H1 (cell line): ENCODE measurements around the gene SPRN.

ENCODE experiments used
- EZH2 ChIP-seq: fragments of 200-600 bp; sonication (generic); IDR thresholded peaks from 2 replicates; pipeline ENCODE4 v1.7.1; 2012; ENCODE audit warnings: low read depth, mild to moderate bottlenecking, moderate library complexity, low read length, inconsistent platforms; ENCODE audit not compliant: severe bottlenecking
- KDM1A ChIP-seq: fragments of 200-600, 300-600 bp; sonication (generic); IDR thresholded peaks from 2 replicates; pipeline ENCODE4 v1.7.1; 2016; ENCODE audit warnings: mild to moderate bottlenecking, low read length, borderline replicate concordance
- SIN3A ChIP-seq, 2 experiments: IDR thresholded peaks in 1 of 2; conservative IDR thresholded peaks in 1 of 2; 2 replicates each; pipeline ENCODE4 v1.6.1; 2011 to 2012; ENCODE audit warnings: low read length in 2 of 2, improper control_type of control experiment in 1 of 2, low read depth in 1 of 2, mild to moderate bottlenecking in 1 of 2
- USF2 ChIP-seq: IDR thresholded peaks from 2 replicates; pipeline ENCODE4 v1.6.1; 2011; ENCODE audit warnings: low read length, improper control_type of control experiment

DNA sequence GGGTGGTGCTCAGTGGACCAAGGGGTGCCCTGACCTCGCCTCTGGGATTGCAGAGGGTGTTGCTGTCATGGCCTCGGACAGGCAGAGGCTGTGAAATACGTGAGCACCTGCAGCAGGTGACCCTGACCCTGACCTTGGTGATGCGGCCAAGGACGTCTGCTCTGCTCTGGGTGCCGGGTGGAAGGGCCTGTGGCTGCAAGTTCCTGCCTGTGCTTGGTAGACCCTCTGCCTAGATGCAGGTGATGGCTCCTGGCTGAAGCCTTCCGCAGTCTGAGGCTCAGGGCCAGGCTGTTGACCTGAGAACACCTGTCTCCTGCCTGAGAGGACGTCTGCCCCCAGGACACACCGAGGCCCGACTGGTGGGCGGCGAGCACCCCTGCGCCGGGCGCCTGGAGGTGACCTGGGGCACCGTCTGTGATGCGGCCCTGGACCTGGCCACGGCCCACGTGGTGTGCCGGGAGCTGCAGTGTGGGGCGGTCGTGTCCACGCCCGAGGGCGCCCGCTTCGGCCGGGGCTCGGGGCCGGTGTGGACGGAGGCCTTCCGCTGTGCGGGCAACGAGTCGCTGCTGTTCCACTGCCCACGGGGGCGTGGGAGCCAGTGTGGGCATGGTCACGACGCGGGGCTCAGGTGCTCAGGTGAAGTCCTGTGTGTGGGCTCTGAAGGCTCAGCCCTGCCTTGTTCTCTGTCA, 33.7 kb upstream of the SPRN start:
- no peak for TF ChIP-seq EZH2
- no peak for TF ChIP-seq KDM1A
- TF ChIP-seq SIN3A (conservative IDR thresholded peaks at IDR 0.05 in 1 of 2, IDR thresholded peaks at IDR 0.05 in 1 of 2; ENCODE audit: low read depth in 1 of 2, low read length in 2 of 2): no peak
- TF ChIP-seq USF2: no peak
